Esophagus muscularis mucosa (tissue), 4 donors: ENCODE results near the gene MOGAT2. TPM values are rescaled to one million over a fixed set of nuclear protein-coding genes. Genes with fewer than 3 reads are reported as not detected.

Experiments used
- DNase-seq: peaks from one replicate; pipeline ENCODE4 v3.0.0-alpha.2; 2017; ENCODE audit errors: extremely low spot score
- H3K27ac ChIP-seq, 4 donors: fragments of 200-600 bp; sonication (generic); replicated peaks in 1 of 4; 1 replicate in 3 of 4; 2 replicates in 1 of 4; pipeline ENCODE4 v1.5.1; 2016 to 2019; ENCODE audit warnings: mild to moderate bottlenecking in 1 of 4
- H3K27me3 ChIP-seq, 4 donors: fragments of 200-600 bp; sonication (generic); one replicate each; pipeline versions ENCODE4 v1.5.1 to v1.6.0; 2016 to 2019
- H3K36me3 ChIP-seq, 4 donors: fragments of 200-600 bp; sonication (generic); one replicate each; pipeline ENCODE4 v1.5.1; 2016 to 2019
- H3K4me1 ChIP-seq, 4 donors: fragments of 200-600 bp; sonication (generic); one replicate each; pipeline ENCODE4 v1.5.1; 2016 to 2019
- H3K4me3 ChIP-seq, 4 donors: fragments of 200-600 bp; sonication (generic); 1 replicate in 2 of 4; 2 replicates in 2 of 4; pipeline ENCODE4 v1.5.1; 2016 to 2019; ENCODE audit warnings: mild to moderate bottlenecking in 4 of 4, moderate library complexity in 1 of 4
- H3K9me3 ChIP-seq, 4 donors: fragments of 200-600 bp; sonication (generic); 1 replicate in 3 of 4; 2 replicates in 1 of 4; pipeline ENCODE4 v1.5.1; 2016 to 2019
- EP300 ChIP-seq: sonication (generic); formaldehyde crosslinking; IDR thresholded peaks from one replicate; pipeline ENCODE4 v1.6.1; 2017; ENCODE audit warnings: antibody characterized with exemption
- POLR2A ChIP-seq: fragments of 450-650 bp; IDR thresholded peaks from one replicate; pipeline ENCODE4 v1.6.1; 2017; ENCODE audit warnings: antibody characterized with exemption, moderate library complexity, mild to moderate bottlenecking, low read depth
- POLR2AphosphoS5 ChIP-seq, 2 donors: sonication (generic); formaldehyde crosslinking; IDR thresholded peaks; one replicate each; pipeline ENCODE4 v1.6.1; 2017; ENCODE audit warnings: antibody characterized with exemption in 2 of 2
- WGBS: methylation state at CpG from one replicate; pipeline ENCODE4 v1.1.5; 2018; 5-methylcytosine and 5-hydroxymethylcytosine counted together
- intact Hi-C: fragments of 100-400 bp; cut with DNase I; formaldehyde crosslinking; loops from one replicate; pipeline ENCODE4 v1.15.1; 2023
- total RNA-seq, 4 donors: library from RNA; depleted of rRNA; stranded (reverse); fragments of >200 nt; gene quantifications; one replicate each; pipeline versions ENCODE4 v1.1.0 to v1.2.1, GENCODE V29; 2016
- TF ChIP-seq, protein P1 (sequence below), 3 experiments: fragments of 200-600 bp in 2 of 3; fragments of 450-650 bp in 1 of 3; sonication (generic) in 2 of 3; IDR thresholded peaks; one replicate each; pipeline ENCODE4 v1.5.1; 2017 to 2019; ENCODE audit warnings: antibody characterized with exemption in 3 of 3, mild to moderate bottlenecking in 2 of 3, moderate library complexity in 1 of 3

The MOGAT2 gene
- total RNA-seq, 4 donors from 2014 or later: not detected

DNA sequence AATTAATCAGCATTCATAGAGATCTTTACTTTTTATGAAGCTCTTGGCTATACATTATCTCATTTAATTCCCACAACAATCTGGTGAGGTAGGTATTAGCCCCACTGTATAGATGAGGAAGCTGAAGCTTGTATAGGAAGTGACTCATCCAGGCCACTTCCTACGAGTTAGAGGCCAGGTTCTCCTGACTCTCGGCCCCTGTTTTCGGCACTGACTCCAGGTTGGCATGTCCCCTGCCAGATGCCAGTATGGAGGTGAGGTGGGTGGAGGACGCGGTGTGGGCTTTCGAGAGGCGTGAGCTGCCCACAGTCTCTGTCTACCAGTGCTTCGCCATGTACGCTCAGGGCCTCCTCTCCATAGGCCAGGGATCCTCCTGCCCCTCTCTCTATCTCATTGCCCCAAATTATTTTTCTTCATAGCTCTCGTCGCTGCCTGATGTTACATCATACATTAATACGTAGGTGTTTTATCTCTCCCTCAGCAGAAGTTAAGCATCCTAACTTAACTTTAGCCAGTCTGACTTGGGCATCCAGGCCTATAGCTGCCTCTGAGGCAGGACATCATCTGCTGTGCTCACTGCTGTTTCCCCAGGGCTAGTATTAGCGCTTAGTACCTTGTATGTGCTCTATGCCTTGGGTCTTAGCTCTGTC lies 59.9 kb downstream of the MOGAT2 start:
- no peak overlapping the region for H3K4me3 ChIP-seq
- WGBS: 83% methylated on average over 11 of the region's 13 CpGs
- H3K36me3 ChIP-seq: no peaks in the 10 kb centered on the region
- H3K27ac ChIP-seq: no peak overlapping the region
- intact Hi-C loops: no loop called here
- TF ChIP-seq, protein P1, sequence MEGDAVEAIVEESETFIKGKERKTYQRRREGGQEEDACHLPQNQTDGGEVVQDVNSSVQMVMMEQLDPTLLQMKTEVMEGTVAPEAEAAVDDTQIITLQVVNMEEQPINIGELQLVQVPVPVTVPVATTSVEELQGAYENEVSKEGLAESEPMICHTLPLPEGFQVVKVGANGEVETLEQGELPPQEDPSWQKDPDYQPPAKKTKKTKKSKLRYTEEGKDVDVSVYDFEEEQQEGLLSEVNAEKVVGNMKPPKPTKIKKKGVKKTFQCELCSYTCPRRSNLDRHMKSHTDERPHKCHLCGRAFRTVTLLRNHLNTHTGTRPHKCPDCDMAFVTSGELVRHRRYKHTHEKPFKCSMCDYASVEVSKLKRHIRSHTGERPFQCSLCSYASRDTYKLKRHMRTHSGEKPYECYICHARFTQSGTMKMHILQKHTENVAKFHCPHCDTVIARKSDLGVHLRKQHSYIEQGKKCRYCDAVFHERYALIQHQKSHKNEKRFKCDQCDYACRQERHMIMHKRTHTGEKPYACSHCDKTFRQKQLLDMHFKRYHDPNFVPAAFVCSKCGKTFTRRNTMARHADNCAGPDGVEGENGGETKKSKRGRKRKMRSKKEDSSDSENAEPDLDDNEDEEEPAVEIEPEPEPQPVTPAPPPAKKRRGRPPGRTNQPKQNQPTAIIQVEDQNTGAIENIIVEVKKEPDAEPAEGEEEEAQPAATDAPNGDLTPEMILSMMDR (IDR thresholded peaks at IDR 0.05): no peak
- H3K9me3 ChIP-seq: no peaks in the 10 kb centered on the region
- no peaks in the 10 kb centered on the region for H3K27me3 ChIP-seq
- no peak for DNase-seq
- H3K4me1 ChIP-seq: peaks cover 0 to 4% (median 0%) of the 10 kb centered on the region in 4 donors

DNA sequence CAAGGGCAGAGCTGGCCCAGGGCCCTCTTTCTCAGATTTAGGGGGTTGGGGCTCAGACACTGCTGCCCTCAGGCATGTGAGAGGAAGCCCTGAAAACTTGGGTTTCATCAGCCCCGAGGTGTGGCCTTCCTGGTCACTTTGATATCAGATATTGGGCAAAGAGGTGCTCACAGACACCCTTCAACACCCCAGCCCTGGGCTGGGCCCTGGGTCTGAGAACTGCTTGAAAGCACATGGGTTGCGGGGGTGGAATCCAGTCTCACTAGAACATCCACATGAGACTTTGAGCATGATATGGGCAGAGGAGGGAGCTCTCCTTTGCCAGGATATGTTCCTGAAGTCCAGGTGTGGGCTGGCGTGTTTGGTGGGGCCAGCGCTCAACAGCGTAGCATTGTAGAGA lies 61.3 kb downstream of the MOGAT2 start:
- Histone ChIP-seq H3K27me3 (no peaks in the 10 kb centered on the region), H3K36me3 (no peaks in the 10 kb centered on the region), H3K4me1 (peaks cover 0 to 4% (median 0%) of the 10 kb centered on the region in 4 donors), H3K9me3 (no peaks in the 10 kb centered on the region), H3K27ac (no peak overlapping the region), H3K4me3 (no peak overlapping the region)
- no peak for TF ChIP-seq POLR2A
- TF ChIP-seq, protein P1 (IDR thresholded peaks at IDR 0.05): no peak
- no peak for TF ChIP-seq EP300
- TF ChIP-seq POLR2AphosphoS5 (IDR thresholded peaks at IDR 0.05): no peak
- intact Hi-C loops: no loop called here
- no peak for DNase-seq
- 91% methylated on average over 5 of the region's 5 CpGs for WGBS

DNA sequence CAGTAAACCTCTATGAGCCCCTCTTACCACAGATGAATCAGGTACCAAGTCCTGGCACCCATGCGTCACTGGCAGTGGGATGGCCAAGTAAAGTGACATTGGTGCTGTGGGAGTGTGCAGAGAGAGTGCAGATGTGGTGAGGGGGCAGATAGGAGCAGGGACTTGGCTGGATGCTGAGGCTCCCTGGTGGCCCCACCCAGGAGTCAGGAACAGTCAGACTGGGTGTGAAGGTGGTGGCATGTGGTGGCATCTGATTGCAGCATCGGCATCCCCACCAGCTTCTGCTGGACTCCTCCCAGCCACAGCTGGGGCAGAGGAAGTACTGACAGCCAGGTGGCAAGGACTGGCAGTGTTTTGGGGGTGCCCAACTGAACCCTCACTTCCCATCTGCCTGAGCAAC lies 62.3 kb downstream of the MOGAT2 start:
- peaks cover 0 to 4% (median 0%) of the 10 kb centered on the region in 4 donors for H3K4me1 ChIP-seq
- H3K4me3 ChIP-seq: no peak overlapping the region
- H3K27ac ChIP-seq: no peak overlapping the region
- H3K27me3 ChIP-seq: no peaks in the 10 kb centered on the region
- 100% methylated on average over 1 of the region's 2 CpGs for WGBS
- intact Hi-C loops: no loop called here
- DNase-seq: no peak
- no peaks in the 10 kb centered on the region for H3K9me3 ChIP-seq
- TF ChIP-seq EP300: no peak
- no peak for TF ChIP-seq POLR2AphosphoS5 (IDR thresholded peaks at IDR 0.05)
- TF ChIP-seq, protein P1 (IDR thresholded peaks at IDR 0.05): no peak
- TF ChIP-seq POLR2A: no peak
- no peaks in the 10 kb centered on the region for H3K36me3 ChIP-seq

DNA sequence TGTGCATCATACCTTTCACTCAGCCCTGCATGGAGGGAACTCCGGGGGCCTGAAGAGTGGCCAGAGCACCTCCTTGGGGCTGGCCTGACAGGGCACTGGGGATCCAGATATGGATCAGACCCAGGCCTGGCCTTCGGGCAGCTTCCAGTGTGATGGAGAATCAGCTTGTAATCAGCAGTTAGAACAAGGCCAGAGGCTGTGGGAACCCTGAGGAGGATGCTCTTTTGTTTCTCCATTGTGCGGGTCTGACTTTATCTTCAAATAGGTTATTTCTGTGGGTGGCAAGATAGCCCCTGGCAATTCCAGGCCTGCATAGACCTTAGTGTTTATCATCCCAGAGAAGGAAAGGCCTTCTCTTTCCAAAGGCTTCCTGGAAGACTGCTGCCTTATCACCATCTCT lies 63.2 kb downstream of the MOGAT2 start:
- no peaks in the 10 kb centered on the region for H3K27me3 ChIP-seq
- H3K9me3 ChIP-seq: no peaks in the 10 kb centered on the region
- DNase-seq: no peak
- H3K27ac ChIP-seq: no peak overlapping the region
- intact Hi-C loops: no loop called here
- peaks cover 0 to 4% (median 0%) of the 10 kb centered on the region in 4 donors for H3K4me1 ChIP-seq
- TF ChIP-seq POLR2AphosphoS5 (IDR thresholded peaks at IDR 0.05) (no peak), EP300 (no peak), POLR2A (no peak)
- TF ChIP-seq, protein P1 (IDR thresholded peaks at IDR 0.05): no peak
- H3K36me3 ChIP-seq: no peaks in the 10 kb centered on the region
- H3K4me3 ChIP-seq: no peak overlapping the region
- WGBS: 95% methylated on average over 3 of the region's 3 CpGs

GRCh38 chr11:75781296-75781695 lies 63.7 kb downstream of the MOGAT2 start:
- no peak overlapping the region for H3K27ac ChIP-seq
- WGBS: 86% methylated on average over 5 of the region's 7 CpGs
- no peaks in the 10 kb centered on the region for H3K36me3 ChIP-seq
- peaks cover 0 to 4% (median 0%) of the 10 kb centered on the region in 4 donors for H3K4me1 ChIP-seq
- no peak for DNase-seq
- H3K9me3 ChIP-seq: no peaks in the 10 kb centered on the region
- intact Hi-C loops: no loop called here
- TF ChIP-seq, protein P1 (IDR thresholded peaks at IDR 0.05): no peak
- TF ChIP-seq EP300 (no peak), POLR2A (no peak), POLR2AphosphoS5 (IDR thresholded peaks at IDR 0.05) (no peak)
- no peak overlapping the region for H3K4me3 ChIP-seq
- no peaks in the 10 kb centered on the region for H3K27me3 ChIP-seq
